ENCODE results near the gene SMIM44. TPM values are rescaled to one million over a fixed set of nuclear protein-coding genes. Genes with fewer than 3 reads are reported as not detected.

SMIM44 gene
- total RNA-seq, 1 donor from 2014 or later: not detected

DNA sequence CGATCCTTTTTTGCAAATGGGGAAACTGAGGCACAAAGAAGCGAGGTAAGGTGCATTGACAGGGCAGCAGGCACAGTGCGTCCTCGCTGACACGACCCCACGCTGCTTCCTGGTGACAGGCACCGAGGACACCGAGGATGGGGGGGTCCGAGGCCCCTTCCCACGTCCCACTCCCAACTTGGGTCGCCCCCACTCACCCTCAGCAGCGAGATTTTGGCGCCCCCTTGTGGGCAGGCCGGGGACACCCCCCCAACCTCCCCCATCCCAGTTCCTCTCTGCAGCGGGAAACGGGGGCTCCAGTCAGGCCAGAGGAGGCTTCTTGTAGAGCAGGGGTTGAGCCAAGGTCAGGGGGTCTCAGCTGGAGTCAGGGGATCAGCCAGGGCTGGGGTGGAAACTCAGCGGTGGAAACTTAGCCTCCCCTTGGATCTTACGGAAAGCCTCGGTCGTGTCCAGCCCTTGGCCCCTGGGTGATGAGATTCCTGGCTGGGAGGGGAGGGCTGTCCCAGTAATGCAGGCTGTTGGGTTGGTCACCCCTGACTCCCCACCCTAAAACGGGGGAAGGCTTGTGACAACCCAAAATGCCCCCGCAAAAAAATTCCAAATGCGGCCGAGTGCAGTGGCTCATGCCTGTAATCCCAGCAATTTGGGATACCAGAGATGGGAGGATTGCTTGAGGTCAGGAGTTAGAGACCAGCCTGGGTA lies 11.1 kb downstream of the SMIM44 start:
- Mint-ChIP-seq H3K9me3 (peaks cover 12% of the 10 kb centered on the region), H3K4me1 (no peaks in the 10 kb centered on the region), H3K27ac (no peak overlapping the region), H3K4me3 (peak overlapping the region; percentile 71), H3K27me3 (ENCODE audit: insufficient read depth, low read depth) (peaks cover 30% of the 10 kb centered on the region), H3K36me3 (no peaks in the 10 kb centered on the region)
- H2AFZ ChIP-seq (replicated peaks): no peak overlapping the region
- no peak overlapping the region for H3K4me3 ChIP-seq
- no peaks in the 10 kb centered on the region for H3F3A ChIP-seq (ENCODE audit: low read depth)
- H3K27ac ChIP-seq: no peak overlapping the region
- H3K4me1 ChIP-seq: no peaks in the 10 kb centered on the region
- H3K9me3 ChIP-seq (ENCODE audit: low read depth): no peaks in the 10 kb centered on the region
- H4K20me1 ChIP-seq (ENCODE audit: low read depth): no peaks in the 10 kb centered on the region
- DNase-seq (ENCODE audit: low spot score): peak; percentile 53
- H3K27me3 ChIP-seq: peaks cover 62% of the 10 kb centered on the region
- H3K4me2 ChIP-seq: no peak overlapping the region
- no peak overlapping the region for H3K9ac ChIP-seq
- H3K79me2 ChIP-seq (ENCODE audit: low read depth): no peaks in the 10 kb centered on the region
- TF ChIP-seq, protein P1, sequence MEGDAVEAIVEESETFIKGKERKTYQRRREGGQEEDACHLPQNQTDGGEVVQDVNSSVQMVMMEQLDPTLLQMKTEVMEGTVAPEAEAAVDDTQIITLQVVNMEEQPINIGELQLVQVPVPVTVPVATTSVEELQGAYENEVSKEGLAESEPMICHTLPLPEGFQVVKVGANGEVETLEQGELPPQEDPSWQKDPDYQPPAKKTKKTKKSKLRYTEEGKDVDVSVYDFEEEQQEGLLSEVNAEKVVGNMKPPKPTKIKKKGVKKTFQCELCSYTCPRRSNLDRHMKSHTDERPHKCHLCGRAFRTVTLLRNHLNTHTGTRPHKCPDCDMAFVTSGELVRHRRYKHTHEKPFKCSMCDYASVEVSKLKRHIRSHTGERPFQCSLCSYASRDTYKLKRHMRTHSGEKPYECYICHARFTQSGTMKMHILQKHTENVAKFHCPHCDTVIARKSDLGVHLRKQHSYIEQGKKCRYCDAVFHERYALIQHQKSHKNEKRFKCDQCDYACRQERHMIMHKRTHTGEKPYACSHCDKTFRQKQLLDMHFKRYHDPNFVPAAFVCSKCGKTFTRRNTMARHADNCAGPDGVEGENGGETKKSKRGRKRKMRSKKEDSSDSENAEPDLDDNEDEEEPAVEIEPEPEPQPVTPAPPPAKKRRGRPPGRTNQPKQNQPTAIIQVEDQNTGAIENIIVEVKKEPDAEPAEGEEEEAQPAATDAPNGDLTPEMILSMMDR (IDR thresholded peaks at IDR 0.05): peak; percentile 82
- TF ChIP-seq EZH2phosphoT487 (IDR thresholded peaks at IDR 0.05): no peak
- no peaks in the 10 kb centered on the region for H3K36me3 ChIP-seq

DNA sequence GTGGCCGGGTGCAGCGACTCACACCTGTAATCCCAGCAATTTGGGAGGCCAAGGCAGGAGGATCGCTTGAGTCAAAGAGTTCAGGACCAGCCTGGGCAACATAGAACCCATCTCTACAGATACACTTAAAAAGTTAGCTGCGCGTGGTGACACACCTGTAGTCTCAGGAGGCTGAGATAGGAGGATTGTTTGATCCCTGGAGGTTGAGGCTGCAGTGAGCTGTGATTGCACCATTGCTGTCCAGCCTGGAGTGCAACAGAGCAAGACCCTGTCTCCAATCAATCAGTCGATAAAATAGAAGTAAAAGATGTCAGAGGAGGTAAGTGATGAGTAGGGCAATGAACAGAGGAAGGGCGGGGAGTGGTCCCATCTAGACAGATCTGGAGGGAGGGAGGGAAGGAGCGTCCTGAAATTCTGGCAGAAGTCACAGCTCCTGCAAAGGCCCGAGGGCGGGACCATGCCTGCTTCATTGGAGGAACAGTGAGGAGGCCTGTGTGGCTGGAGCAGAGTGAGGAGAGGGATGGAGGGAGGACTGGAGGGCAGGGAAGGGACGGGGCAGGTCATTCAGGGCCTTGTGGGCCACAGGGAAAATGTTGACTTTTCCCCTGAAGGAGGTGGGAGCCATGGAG lies 12.6 kb downstream of the SMIM44 start:
- TF ChIP-seq, protein P1 (IDR thresholded peaks at IDR 0.05): no peak
- no peak for TF ChIP-seq EZH2phosphoT487 (IDR thresholded peaks at IDR 0.05)
- no peak for TF ChIP-seq EZH2 (IDR thresholded peaks at IDR 0.05)
- no peaks in the 10 kb centered on the region for H3K36me3 ChIP-seq
- H3K4me1 ChIP-seq: no peaks in the 10 kb centered on the region
- Mint-ChIP-seq H3K9me3 (peaks cover 15% of the 10 kb centered on the region), H3K27ac (no peak overlapping the region), H3K27me3 (ENCODE audit: insufficient read depth, low read depth) (peaks cover 40% of the 10 kb centered on the region), H3K36me3 (no peaks in the 10 kb centered on the region), H3K4me3 (no peak overlapping the region), H3K4me1 (no peaks in the 10 kb centered on the region)
- no peak overlapping the region for H2AFZ ChIP-seq (replicated peaks)
- no peak overlapping the region for H3K9ac ChIP-seq
- H3K9me3 ChIP-seq (ENCODE audit: low read depth): no peaks in the 10 kb centered on the region
- H3K4me3 ChIP-seq: no peak overlapping the region
- no peak overlapping the region for H3K4me2 ChIP-seq
- no peaks in the 10 kb centered on the region for H4K20me1 ChIP-seq (ENCODE audit: low read depth)
- H3F3A ChIP-seq (ENCODE audit: low read depth): no peaks in the 10 kb centered on the region
- H3K79me2 ChIP-seq (ENCODE audit: low read depth): no peaks in the 10 kb centered on the region
- peaks cover 77% of the 10 kb centered on the region for H3K27me3 ChIP-seq
- no peak for DNase-seq (ENCODE audit: low spot score)
- no peak overlapping the region for H3K27ac ChIP-seq

DNA sequence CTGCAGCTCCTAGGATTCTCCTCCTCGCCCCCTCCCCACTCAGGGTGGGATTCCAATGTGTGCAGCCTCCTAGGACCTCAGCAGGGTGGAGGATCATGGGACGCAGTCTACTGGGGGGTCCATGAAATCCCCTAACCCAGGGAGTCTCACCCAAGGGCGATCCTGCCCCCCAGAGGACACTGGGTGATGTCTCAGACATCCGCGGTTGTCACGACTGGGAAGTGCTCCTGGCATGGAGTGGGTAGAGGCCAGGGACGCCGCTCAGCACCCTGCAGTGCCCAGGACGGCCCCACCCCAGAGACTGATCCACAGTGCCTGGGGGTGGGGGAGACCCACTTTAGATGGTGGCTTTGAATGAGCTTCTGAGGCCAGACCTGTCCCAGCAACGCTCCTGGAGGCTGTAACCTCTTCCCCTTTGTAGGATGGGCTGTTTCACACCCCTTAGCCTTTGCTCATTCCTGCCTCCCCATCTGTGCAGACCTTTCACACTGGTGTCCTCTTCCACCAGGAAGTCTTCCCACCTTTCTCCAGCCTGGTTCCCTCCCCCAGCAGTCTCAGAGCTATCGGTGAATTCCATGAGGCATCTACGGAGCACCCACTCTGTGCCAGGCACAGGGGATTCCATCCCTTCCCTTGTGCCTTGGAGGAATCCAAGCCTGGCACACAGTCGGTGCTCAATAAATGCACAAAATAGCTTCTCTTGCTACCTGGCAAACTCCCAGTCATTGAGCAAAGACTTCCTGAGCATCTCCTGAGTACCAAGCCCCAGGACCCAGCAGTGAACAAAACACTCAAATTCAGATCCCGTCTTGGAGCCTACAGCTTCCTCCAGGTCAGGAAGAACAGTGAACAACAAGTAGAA lies 13.4 kb downstream of the SMIM44 start:
- no peaks in the 10 kb centered on the region for H3K79me2 ChIP-seq (ENCODE audit: low read depth)
- H3K9ac ChIP-seq: no peak overlapping the region
- H3F3A ChIP-seq (ENCODE audit: low read depth): no peaks in the 10 kb centered on the region
- no peak for TF ChIP-seq EZH2phosphoT487 (IDR thresholded peaks at IDR 0.05)
- no peak for TF ChIP-seq EZH2 (IDR thresholded peaks at IDR 0.05)
- TF ChIP-seq, protein P1 (IDR thresholded peaks at IDR 0.05): no peak
- H3K36me3 Mint-ChIP-seq: no peaks in the 10 kb centered on the region
- no peak overlapping the region for H3K27ac ChIP-seq
- no peaks in the 10 kb centered on the region for H3K9me3 ChIP-seq (ENCODE audit: low read depth)
- H3K27me3 ChIP-seq: peaks cover 80% of the 10 kb centered on the region
- H2AFZ ChIP-seq (replicated peaks): no peak overlapping the region
- H3K4me2 ChIP-seq: no peak overlapping the region
- DNase-seq (ENCODE audit: low spot score): no peak
- H3K9me3 Mint-ChIP-seq: peaks cover 15% of the 10 kb centered on the region
- H3K27ac Mint-ChIP-seq: no peak overlapping the region
- H3K4me1 ChIP-seq: no peaks in the 10 kb centered on the region
- H3K4me3 ChIP-seq: no peak overlapping the region
- peak overlapping the region; percentile 16 for H3K4me3 Mint-ChIP-seq
- no peaks in the 10 kb centered on the region for H4K20me1 ChIP-seq (ENCODE audit: low read depth)
- no peaks in the 10 kb centered on the region for H3K36me3 ChIP-seq
- no peaks in the 10 kb centered on the region for H3K4me1 Mint-ChIP-seq
- H3K27me3 Mint-ChIP-seq (ENCODE audit: insufficient read depth, low read depth): peaks cover 46% of the 10 kb centered on the region
